B cell (primary cell): ENCODE results near the gene MAST2. TPM values are rescaled to one million over a fixed set of nuclear protein-coding genes. Genes with fewer than 3 reads are reported as not detected.
A peak's percentile ranks its signal among the peaks of the same experiment; 100 is the strongest.

Experiments used
- ATAC-seq: fragments of 200-7000 bp; cut with Tn5 transposase; one replicate; pipeline ENCODE4 v1.10.0; 2021; ENCODE audit warnings: low read depth, mild to moderate bottlenecking, moderate number of reproducible peaks, moderate library complexity
- CTCF ChIA-PET: fragments of 350-600 bp; sonication (Branson Sonifier 250); formaldehyde crosslinking; loops from one replicate; lab custom pipeline; 2021; ENCODE audit warnings: antibody characterized with exemption, inconsistent platforms; lab: Charles Lee
- POLR2A ChIA-PET: fragments of 350-600 bp; sonication (Branson Sonifier 250); formaldehyde crosslinking; loops from one replicate; lab custom pipeline; 2021; ENCODE audit warnings: antibody characterized with exemption; lab: Charles Lee
- DNase-seq: peaks from one replicate; pipeline ENCODE4 v3.0.0; 2013
- H2AFZ ChIP-seq: 2 replicates; pipeline ENCODE4 v1.6.1; 2012; ENCODE audit warnings: mild to moderate bottlenecking, low read depth, low read length; ENCODE audit not compliant: insufficient read depth, poor library complexity, severe bottlenecking
- H3K27ac ChIP-seq, 2 donors: 1 replicate in 1 of 2; 2 replicates in 1 of 2; pipeline ENCODE4 v1.5.1; 2012 to 2013; ENCODE audit warnings: low read length in 2 of 2, mild to moderate bottlenecking in 2 of 2, moderate library complexity in 1 of 2
- H3K27me3 ChIP-seq, 4 experiments: fragments of 200-600 bp in 1 of 4; sonication (generic) in 1 of 4; replicated peaks in 1 of 4; 1 replicate in 2 of 4; 2 replicates in 2 of 4; pipeline versions ENCODE4 v1.6.1 to v1.7.0; 2013 to 2016; ENCODE audit warnings: low read length in 3 of 4, mild to moderate bottlenecking in 2 of 4, mixed read lengths in 1 of 4, moderate library complexity in 1 of 4; ENCODE audit not compliant: insufficient read depth in 4 of 4, control insufficient read depth in 3 of 4; ENCODE audit errors: control extremely low read depth in 1 of 4
- H3K36me3 ChIP-seq, 2 experiments: replicated peaks in 1 of 2; 1 replicate in 1 of 2; 2 replicates in 1 of 2; pipeline versions ENCODE4 v1.6.1 to v1.7.1; 2013; ENCODE audit warnings: low read length in 1 of 2; ENCODE audit not compliant: insufficient read depth in 2 of 2, control insufficient read depth in 1 of 2; ENCODE audit errors: control extremely low read depth in 1 of 2, extremely low read depth in 1 of 2
- H3K4me1 ChIP-seq, 2 donors: fragments of 200-600 bp in 1 of 2; sonication (generic) in 1 of 2; 1 replicate in 1 of 2; 2 replicates in 1 of 2; pipeline versions ENCODE4 v1.5.1 to v1.6.1; 2013 to 2017; ENCODE audit warnings: low read length in 2 of 2; ENCODE audit not compliant: control insufficient read depth in 2 of 2, insufficient read depth in 2 of 2
- H3K4me2 ChIP-seq: replicated peaks from 2 replicates; pipeline ENCODE3; 2012; ENCODE audit warnings: mild to moderate bottlenecking, low read depth, low read length; ENCODE audit not compliant: poor library complexity, severe bottlenecking
- H3K4me3 ChIP-seq, 5 experiments: fragments of 200-600 bp in 1 of 5; sonication (generic) in 1 of 5; 1 replicate in 3 of 5; 2 replicates in 2 of 5; pipeline versions ENCODE4 v1.5.1 to v1.7.0; 2011 to 2016; ENCODE audit warnings: low read length in 4 of 5, mild to moderate bottlenecking in 4 of 5, low read depth in 2 of 5, control low read depth in 1 of 5, moderate library complexity in 1 of 5; ENCODE audit not compliant: insufficient read depth in 1 of 5; ENCODE audit errors: control extremely low read depth in 1 of 5, extremely low read depth in 1 of 5
- H3K79me2 ChIP-seq: fragments of 200-600 bp; sonication (generic); one replicate; pipeline ENCODE4 v1.6.0; 2016; ENCODE audit warnings: low read length; ENCODE audit not compliant: control insufficient read depth, insufficient read depth
- H3K9ac ChIP-seq: fragments of 200-600 bp; sonication (generic); 2 replicates; pipeline ENCODE4 v1.6.1; 2017; ENCODE audit warnings: mild to moderate bottlenecking, low read length, moderate library complexity
- H3K9me3 ChIP-seq, 3 donors: one replicate each; pipeline versions ENCODE4 v1.6.1 to v1.7.1; 2013; ENCODE audit warnings: low read length in 2 of 3; ENCODE audit not compliant: control insufficient read depth in 2 of 3, insufficient read depth in 1 of 3; ENCODE audit errors: control extremely low read depth in 1 of 3
- H4K20me1 ChIP-seq: 2 replicates; pipeline ENCODE4 v1.6.0; 2012; ENCODE audit warnings: mild to moderate bottlenecking, low read length; ENCODE audit not compliant: insufficient read depth, control insufficient read depth, poor library complexity, severe bottlenecking
- H3K27ac Mint-ChIP-seq: one replicate; pipeline ENCODE4 v1.8.0; 2021; ENCODE audit warnings: mixed read lengths
- H3K27me3 Mint-ChIP-seq: one replicate; pipeline ENCODE4 v1.8.0; 2021; ENCODE audit warnings: mixed read lengths
- H3K4me1 Mint-ChIP-seq: one replicate; pipeline ENCODE4 v1.8.0; 2021; ENCODE audit warnings: mixed read lengths
- H3K4me3 Mint-ChIP-seq: one replicate; pipeline ENCODE4 v1.8.0; 2021; ENCODE audit warnings: mixed read lengths
- H3K9me3 Mint-ChIP-seq: one replicate; pipeline ENCODE4 v1.8.0; 2022; ENCODE audit warnings: mixed read lengths; ENCODE audit not compliant: insufficient read depth
- EZH2 ChIP-seq: IDR thresholded peaks from 2 replicates; pipeline ENCODE4 v1.6.1; 2012; ENCODE audit warnings: borderline replicate concordance, low read depth, mild to moderate bottlenecking, moderate library complexity, low read length; ENCODE audit not compliant: insufficient read depth, poor library complexity, severe bottlenecking
- WGBS: methylation state at CpG from one replicate; pipeline ENCODE4 v1.1.5; 2013; ENCODE audit warnings: missing lambda C conversion rate; ENCODE audit not compliant: insufficient coverage; 5-methylcytosine and 5-hydroxymethylcytosine counted together
- intact Hi-C: fragments of 100-400 bp; cut with micrococcal nuclease; formaldehyde crosslinking; loops from one replicate; pipeline ENCODE4 v1.10.0; 2022
- polyA plus RNA-seq: library from polyadenylated mRNA; depleted of rRNA; stranded (reverse); fragments of >200 nt; gene quantifications from 2 replicates; pipeline ENCODE4 v1.2.3, GENCODE V29; 2012
- total RNA-seq, 2 donors: library from RNA; stranded (reverse); fragments of 120-200 nt in 1 of 2; gene quantifications; 1 replicate in 1 of 2; 2 replicates in 1 of 2; pipeline versions ENCODE4 v1.2.3 to v1.2.4, GENCODE V29; 2013 to 2022
- TF ChIP-seq, protein P1 (sequence below): fragments of 200-600 bp; IDR thresholded peaks from one replicate; pipeline ENCODE4 v1.8.0; 2022; ENCODE audit warnings: antibody characterized with exemption, mild to moderate bottlenecking

MAST2 gene
- total and polyA plus RNA-seq, 2 donors (not counting 1 experiment from before 2014, with no cell fraction given) = 12.5 to 23.3 TPM

DNA sequence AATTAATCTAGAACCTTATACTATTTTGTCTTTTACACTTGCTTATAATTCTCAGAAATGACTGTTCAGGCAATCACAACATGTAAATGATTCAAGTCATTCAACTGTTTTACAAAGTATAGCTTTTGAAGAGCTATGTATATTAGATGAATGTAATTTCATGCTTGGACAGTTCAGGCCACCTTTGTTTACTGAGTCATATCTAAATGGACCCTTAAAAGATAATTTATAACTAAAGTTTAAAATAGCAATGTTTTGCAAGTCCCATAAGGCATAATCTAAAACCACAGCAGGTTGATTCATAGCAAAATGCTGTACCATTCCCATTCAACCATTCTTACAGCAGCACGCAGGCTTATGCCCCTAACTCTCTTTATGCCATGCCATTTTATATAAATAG, 264.2 kb downstream of the MAST2 start:
- Histone ChIP-seq H3K4me2 (no peak overlapping the region), H3K36me3 (no peaks in the 10 kb centered on the region), H3K4me1 (peaks cover 5 to 12% of the 10 kb centered on the region in 2 donors), H3K9ac (no peak overlapping the region), H3K27me3 (no peaks in the 10 kb centered on the region), H2AFZ (no peak overlapping the region), H4K20me1 (no peaks in the 10 kb centered on the region), H3K79me2 (no peaks in the 10 kb centered on the region), H3K4me3 (no peak overlapping the region), H3K27ac (no peak overlapping the region), H3K9me3 (no peaks in the 10 kb centered on the region)
- POLR2A ChIA-PET = interaction anchor here (0.6 kb wide), 1 partner anchor 97 kb away, joined by 7 read pairs; no protein-coding TSS in a partner anchor
- Mint-ChIP-seq H3K27me3 (no peaks in the 10 kb centered on the region), H3K27ac (no peak overlapping the region), H3K9me3 (no peaks in the 10 kb centered on the region), H3K4me1 (peaks cover 16% of the 10 kb centered on the region), H3K4me3 (no peak overlapping the region)
- intact Hi-C loops = no loop called here
- ATAC-seq = no peak
- no peak for DNase-seq
- CTCF ChIA-PET = no interaction called here
- WGBS = 60% methylated on average over 1 of the region's 1 CpG
- TF ChIP-seq EZH2 = no peak
- TF ChIP-seq, protein P1, sequence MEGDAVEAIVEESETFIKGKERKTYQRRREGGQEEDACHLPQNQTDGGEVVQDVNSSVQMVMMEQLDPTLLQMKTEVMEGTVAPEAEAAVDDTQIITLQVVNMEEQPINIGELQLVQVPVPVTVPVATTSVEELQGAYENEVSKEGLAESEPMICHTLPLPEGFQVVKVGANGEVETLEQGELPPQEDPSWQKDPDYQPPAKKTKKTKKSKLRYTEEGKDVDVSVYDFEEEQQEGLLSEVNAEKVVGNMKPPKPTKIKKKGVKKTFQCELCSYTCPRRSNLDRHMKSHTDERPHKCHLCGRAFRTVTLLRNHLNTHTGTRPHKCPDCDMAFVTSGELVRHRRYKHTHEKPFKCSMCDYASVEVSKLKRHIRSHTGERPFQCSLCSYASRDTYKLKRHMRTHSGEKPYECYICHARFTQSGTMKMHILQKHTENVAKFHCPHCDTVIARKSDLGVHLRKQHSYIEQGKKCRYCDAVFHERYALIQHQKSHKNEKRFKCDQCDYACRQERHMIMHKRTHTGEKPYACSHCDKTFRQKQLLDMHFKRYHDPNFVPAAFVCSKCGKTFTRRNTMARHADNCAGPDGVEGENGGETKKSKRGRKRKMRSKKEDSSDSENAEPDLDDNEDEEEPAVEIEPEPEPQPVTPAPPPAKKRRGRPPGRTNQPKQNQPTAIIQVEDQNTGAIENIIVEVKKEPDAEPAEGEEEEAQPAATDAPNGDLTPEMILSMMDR = no peak

DNA sequence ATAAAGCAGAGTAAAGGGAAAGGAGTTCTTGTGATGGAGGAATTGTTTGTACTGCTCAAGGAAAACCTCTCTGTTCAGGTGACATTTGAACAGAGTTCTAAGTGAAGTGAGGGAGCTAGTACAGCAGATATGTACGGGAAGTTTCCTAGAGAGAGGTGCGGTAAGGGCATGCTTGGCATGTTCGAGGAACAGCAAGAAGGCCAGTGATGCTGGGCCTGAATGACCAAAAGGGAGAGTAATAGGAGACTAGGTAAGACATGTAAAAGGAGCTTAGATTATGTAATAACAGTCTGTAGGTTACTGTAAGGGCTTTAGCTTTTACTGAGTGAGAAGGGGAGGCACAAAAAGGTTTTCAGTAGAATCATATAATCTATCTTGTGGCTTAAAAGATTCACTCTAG, 265.1 kb downstream of the MAST2 start:
- H4K20me1 ChIP-seq = no peaks in the 10 kb centered on the region
- H3K4me1 Mint-ChIP-seq = peaks cover 15% of the 10 kb centered on the region
- H3K27ac ChIP-seq = no peak overlapping the region
- H2AFZ ChIP-seq = peak overlapping the region; percentile 1
- no peaks in the 10 kb centered on the region for H3K9me3 Mint-ChIP-seq
- H3K36me3 ChIP-seq = no peaks in the 10 kb centered on the region
- no peak overlapping the region for H3K9ac ChIP-seq
- intact Hi-C loops = no loop called here
- TF ChIP-seq, protein P1 = no peak
- no peak for TF ChIP-seq EZH2
- H3K4me3 Mint-ChIP-seq = no peak overlapping the region
- H3K4me3 ChIP-seq = no peak overlapping the region
- no peaks in the 10 kb centered on the region for H3K27me3 ChIP-seq
- DNase-seq = no peak
- no peaks in the 10 kb centered on the region for H3K9me3 ChIP-seq
- 100% methylated on average over 3 of the region's 3 CpGs for WGBS
- H3K4me2 ChIP-seq = no peak overlapping the region
- H3K27ac Mint-ChIP-seq = no peak overlapping the region
- H3K4me1 ChIP-seq = peaks cover 5 to 12% of the 10 kb centered on the region in 2 donors
- ChIA-PET CTCF (interaction anchor here (0.5 to 1.2 kb wide), 2 partner anchors 33 to 352 kb away, joined by 3 read pairs; no protein-coding TSS in a partner anchor), POLR2A (no interaction called here)
- H3K79me2 ChIP-seq = no peaks in the 10 kb centered on the region
- no peaks in the 10 kb centered on the region for H3K27me3 Mint-ChIP-seq
- no peak for ATAC-seq
